HG03039 (cell line): Measurements from ENCODE around the gene ENTREP3.
"Not testable (repeated sequence)": the region's sequence is repeated elsewhere in the genome, so short reads cannot be mapped to it uniquely, and the experiment has no call there.

ENCODE experiments used
- ATAC-seq: cut with Tn5 transposase; IDR thresholded peaks from one replicate; pipeline ENCODE4 v1.9.1; 2021; ENCODE audit warnings: mild to moderate bottlenecking, moderate library complexity; ENCODE audit not compliant: unreplicated experiment

ENTREP3 gene

DNA sequence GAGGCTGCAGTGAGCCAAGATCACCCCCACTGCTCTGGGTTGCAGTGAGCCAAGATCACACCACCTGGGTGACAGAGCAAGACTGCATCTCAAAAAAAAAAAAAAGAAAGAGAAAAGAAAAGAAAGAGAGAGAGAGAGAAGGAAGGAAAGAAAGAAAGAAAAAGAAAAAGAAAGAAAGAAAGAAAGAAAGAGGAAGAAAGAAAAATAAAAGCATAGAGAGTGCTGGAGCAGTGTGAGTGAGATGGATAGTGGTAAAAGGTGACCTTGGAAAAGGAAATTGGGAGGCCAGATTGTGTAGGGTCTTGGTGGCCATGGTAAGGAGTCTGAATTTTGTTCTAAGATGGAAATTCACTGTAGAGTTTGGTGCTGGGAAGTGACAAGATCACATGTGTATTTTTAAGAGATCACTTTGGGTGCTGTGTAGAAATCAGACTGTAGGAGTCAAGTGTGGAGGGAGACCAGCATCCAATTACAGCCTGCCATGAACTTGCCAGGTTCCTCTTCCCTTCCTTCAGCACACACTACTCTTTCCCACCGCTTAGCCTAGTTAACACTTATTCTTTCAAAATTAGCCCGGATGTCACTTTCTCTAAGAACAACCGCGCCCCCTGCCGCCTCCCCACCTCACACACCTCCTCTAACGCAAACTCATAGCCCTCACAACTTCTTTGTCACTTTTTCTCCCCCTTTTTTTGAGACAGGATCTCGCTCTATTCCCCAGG is 28.9 kb downstream of the ENTREP3 start:
- ATAC-seq, result no peak

- ATAC-seq, result not testable (repeated sequence)
These were observed 29.9 kb downstream of the ENTREP3 start for GRCh38 chr1:155225404-155225759.

DNA sequence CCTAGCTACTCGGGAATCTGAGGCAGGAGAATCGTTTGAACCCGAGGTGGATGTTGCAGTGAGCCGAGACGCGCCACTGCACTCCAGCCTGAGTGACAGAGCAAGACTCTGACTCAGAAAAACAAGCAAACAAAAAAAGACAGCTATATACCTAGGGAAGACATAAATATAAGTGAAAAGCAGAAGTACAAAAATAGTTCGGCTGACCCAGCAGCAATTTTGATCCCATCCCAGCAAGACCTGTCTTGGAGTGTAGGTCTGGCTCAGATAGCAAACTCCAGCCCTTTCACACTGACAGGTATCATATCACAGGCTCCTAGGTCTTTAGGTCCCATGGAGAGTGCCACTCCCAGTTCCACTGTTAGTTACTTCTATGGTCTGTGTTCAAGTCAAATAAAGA is 32.2 kb downstream of the ENTREP3 start:
- ATAC-seq, result no peak

GRCh38 chr1:155220211-155220965 is 34.9 kb downstream of the ENTREP3 start:
- not testable (repeated sequence) for ATAC-seq

GRCh38 chr1:155219592-155220031 is 35.7 kb downstream of the ENTREP3 start:
- ATAC-seq, result no peak

DNA sequence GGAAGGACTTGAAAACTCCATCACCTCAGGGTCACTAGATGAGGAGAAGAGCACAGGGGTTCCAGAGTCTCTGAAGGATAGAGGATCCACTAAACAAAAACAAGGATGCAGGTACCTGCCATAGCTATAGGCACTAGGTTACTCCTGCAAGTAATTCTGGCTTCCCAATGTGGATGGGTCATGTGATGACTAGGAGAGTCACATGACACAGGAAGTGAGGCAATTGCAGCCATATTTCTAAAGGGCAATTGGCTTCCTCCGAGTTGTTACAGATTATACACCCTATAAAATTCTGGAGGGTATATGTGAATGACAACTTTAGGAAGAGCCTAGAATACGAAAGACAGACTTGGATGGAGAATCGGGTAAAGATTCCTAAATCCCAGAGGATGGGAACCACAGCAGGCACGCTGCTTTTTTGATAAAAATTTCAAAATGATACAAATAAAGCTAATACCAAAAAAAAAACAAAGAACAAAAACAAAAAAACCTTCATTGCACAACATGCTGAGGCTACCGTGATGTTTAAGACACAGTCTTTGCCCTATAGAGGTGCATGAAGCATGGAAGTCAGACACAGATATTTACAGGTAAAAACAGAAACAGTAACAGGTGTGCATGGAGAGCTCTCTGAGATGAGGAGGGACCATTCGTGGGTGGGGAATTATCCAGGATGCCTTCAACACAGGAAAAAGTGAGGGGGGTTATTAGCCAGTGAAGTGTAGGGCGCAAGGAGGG is 36.3 kb downstream of the ENTREP3 start:
- no peak for ATAC-seq

DNA sequence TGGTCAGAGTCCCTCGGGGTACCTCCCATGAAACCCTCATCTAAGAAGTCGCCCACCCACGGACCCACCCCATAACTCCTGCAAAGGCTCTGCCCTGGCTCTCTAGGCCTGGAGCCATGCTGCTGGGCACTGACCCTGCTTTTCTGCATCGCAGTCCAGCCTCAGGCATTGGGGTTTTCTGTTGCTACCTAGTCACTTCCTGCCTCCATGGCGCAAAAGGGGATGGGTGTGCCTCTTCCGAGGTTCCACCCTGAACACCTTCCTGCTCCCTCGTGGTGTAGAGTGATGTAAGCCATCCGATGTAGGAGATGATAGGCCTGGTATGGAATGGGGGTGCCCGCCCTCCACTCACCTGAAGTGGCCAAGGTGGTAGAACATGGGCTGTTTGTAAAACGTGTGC is 40.6 kb downstream of the ENTREP3 start:
- ATAC-seq, result not testable (repeated sequence)

DNA sequence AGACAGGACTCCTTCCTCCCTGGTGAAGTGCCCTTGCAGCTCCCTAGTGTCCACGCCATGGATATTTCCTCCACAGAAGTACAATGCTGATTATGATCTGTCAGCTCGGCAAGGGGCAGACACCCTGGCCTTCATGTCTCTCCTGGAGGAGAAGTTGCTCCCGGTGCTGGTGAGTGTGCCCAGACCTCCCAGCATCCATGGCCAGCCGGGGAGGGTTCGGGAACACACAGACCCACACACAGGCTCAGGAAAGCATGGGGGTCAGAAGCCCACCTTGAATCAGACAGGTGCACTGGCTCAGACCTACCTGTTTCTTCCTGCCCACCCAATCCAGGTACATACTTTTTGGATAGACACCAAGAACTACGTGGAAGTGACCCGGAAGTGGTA is 43.2 kb downstream of the ENTREP3 start:
- ATAC-seq, result not testable (repeated sequence)

- not testable (repeated sequence) for ATAC-seq
These were observed 43.8 kb downstream of the ENTREP3 start for GRCh38 chr1:155211381-155212050.

- ATAC-seq, result no peak
These were observed 44.8 kb downstream of the ENTREP3 start for GRCh38 chr1:155210314-155211104.

GRCh38 chr1:155209312-155209721 is 46.0 kb downstream of the ENTREP3 start:
- no peak for ATAC-seq

- ATAC-seq, result peak; percentile 52
These were observed 46.6 kb downstream of the ENTREP3 start, which contains the start of gene MTX1 for GRCh38 chr1:155208541-155209311. MTX1 (plus strand) TSS chr1:155208695; CDS start chr1:155208805, 110 bp downstream.

GRCh38 chr1:155207806-155208540 is 47.3 kb downstream of the ENTREP3 start, which contains the start of gene THBS3:
THBS3 (minus strand) TSS chr1:155207897; CDS start chr1:155207876, 21 bp downstream.
- ATAC-seq, result no peak

DNA sequence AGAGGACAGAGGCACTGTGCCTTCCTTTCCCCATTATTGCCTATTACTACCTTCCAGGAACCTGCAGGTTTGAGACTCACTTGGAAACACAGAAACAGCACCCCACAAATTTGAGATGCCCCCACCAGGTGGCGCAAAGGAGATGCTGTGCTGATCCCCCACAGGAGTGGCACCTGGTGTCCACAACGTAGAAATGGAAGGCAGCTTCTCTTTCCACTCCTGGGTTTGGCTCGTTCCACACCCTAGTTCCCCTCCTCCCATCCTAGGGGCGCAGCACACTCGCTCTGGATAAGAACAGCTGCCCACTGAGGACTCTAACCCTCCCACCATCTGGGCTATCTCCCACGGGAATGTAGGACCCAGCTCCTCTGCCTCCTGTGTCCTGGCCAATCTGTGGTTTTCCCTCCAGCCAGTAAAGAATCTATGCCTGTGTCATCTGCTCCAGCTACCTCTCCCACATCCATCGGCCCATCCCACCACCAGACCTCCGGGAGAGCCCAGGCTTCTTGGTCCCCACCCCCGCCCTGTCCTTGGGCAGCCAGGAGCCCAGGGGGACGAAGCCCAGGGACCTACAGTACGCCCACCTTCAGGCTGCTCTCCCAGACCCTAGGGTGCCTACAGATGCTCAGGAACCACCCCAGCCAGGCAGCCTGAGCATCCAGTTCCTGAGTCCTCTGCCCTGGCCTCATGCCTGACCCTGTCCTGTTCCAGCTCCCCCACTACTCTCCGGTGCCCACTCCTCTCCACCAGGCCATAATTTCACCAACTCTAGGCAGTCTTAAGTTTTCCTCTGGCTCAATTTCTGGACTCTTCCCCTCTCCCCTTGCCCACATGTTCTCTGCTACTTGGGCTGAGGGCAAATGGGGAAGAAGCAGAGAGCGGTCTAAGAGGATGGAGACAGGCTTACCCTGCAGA is 48.1 kb downstream of the ENTREP3 start:
- no peak for ATAC-seq

- ATAC-seq, result no peak
These were observed 49.2 kb downstream of the ENTREP3 start for GRCh38 chr1:155205969-155206593.

DNA sequence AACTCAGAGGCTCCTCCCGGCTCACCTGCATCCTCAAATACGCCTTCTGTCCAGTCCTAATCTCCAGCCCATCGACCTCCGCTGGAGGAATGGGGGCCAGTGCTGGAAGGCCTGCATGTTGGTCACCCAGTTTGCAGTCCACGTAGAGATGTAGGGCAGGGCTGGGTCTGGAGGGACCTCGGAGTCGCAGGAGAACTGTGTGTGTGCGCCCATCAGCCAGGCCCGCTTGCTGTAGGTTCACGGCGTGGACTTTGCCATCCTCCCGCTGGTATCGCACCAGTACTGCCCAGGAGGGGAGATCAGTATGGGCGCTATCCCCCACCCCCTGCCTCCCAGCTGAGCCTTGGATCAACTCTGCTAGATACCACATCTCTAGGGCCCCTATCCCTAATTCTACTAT is 50.2 kb downstream of the ENTREP3 start:
- ATAC-seq, result no peak
